HG03064 (cell line): Measurements from ENCODE around the gene NWD2.

ENCODE experiments used
- ATAC-seq: cut with Tn5 transposase; IDR thresholded peaks from one replicate; pipeline ENCODE4 v1.9.1; 2021; ENCODE audit warnings: low read depth; ENCODE audit not compliant: unreplicated experiment

The NWD2 gene

GRCh38 chr4:37464373-37465128, 220.0 kb downstream of the NWD2 start:
- ATAC-seq: no peak

- no peak for ATAC-seq
Observed at GRCh38 chr4:37465296-37465695, 220.8 kb downstream of the NWD2 start.

GRCh38 chr4:37465845-37466244, 221.3 kb downstream of the NWD2 start:
- ATAC-seq: no peak

GRCh38 chr4:37467223-37467622, 222.7 kb downstream of the NWD2 start:
- ATAC-seq: no peak

- no peak for ATAC-seq
Observed at GRCh38 chr4:37467824-37468223, 223.3 kb downstream of the NWD2 start.

- no peak for ATAC-seq
Observed at GRCh38 chr4:37469286-37469685, 224.7 kb downstream of the NWD2 start.

- no peak for ATAC-seq
Observed at GRCh38 chr4:37470245-37470644, 225.7 kb downstream of the NWD2 start.

GRCh38 chr4:37471093-37471492, 226.6 kb downstream of the NWD2 start:
- no peak for ATAC-seq

- no peak for ATAC-seq
Observed at GRCh38 chr4:37471971-37472370, 227.4 kb downstream of the NWD2 start.

GRCh38 chr4:37473807-37474206, 229.3 kb downstream of the NWD2 start:
- no peak for ATAC-seq

- ATAC-seq: no peak
Observed at GRCh38 chr4:37475087-37475486, 230.5 kb downstream of the NWD2 start.

- no peak for ATAC-seq
Observed at GRCh38 chr4:37475776-37476175, 231.2 kb downstream of the NWD2 start.

- ATAC-seq: no peak
Observed at GRCh38 chr4:37476256-37476655, 231.7 kb downstream of the NWD2 start.

GRCh38 chr4:37476691-37477090, 232.1 kb downstream of the NWD2 start:
- ATAC-seq: no peak

GRCh38 chr4:37477126-37477525, 232.6 kb downstream of the NWD2 start:
- ATAC-seq: no peak

GRCh38 chr4:37478151-37478550, 233.6 kb downstream of the NWD2 start:
- ATAC-seq: no peak

GRCh38 chr4:37480509-37480908, 236.0 kb downstream of the NWD2 start:
- no peak for ATAC-seq

GRCh38 chr4:37481547-37482122, 237.1 kb downstream of the NWD2 start:
- no peak for ATAC-seq

- no peak for ATAC-seq
Observed at GRCh38 chr4:37482236-37482913, 237.8 kb downstream of the NWD2 start.

GRCh38 chr4:37483610-37484009, 239.1 kb downstream of the NWD2 start:
- no peak for ATAC-seq

- ATAC-seq: no peak
Observed at GRCh38 chr4:37486166-37486565, 241.6 kb downstream of the NWD2 start.

GRCh38 chr4:37487668-37488067, 243.1 kb downstream of the NWD2 start:
- ATAC-seq: no peak
